Activated T-cell treated with anti-CD3 and anti-CD28 coated beads, Interleukin-2, amount 50 U/mL, for 4 hours (primary cell): Measurements from ENCODE around the gene ARL16. TPM values are rescaled to one million over a fixed set of nuclear protein-coding genes. Genes with fewer than 3 reads are reported as not detected.
"Not testable (repeated sequence)": the region's sequence is repeated elsewhere in the genome, so short reads cannot be mapped to it uniquely, and the experiment has no call there.

Source experiments
- ATAC-seq, 2 donors: fragments of 200-7000 bp; cut with Tn5 transposase; one replicate each; pipeline ENCODE4 v1.10.0; 2021
- DNase-seq: peaks from one replicate; pipeline ENCODE4 v3.0.0-alpha.2; 2020
- H3K27me3 Mint-ChIP-seq: one replicate; pipeline ENCODE4 v1.8.0; 2021; ENCODE audit warnings: low read depth, mixed read lengths
- H3K36me3 Mint-ChIP-seq: one replicate; pipeline ENCODE4 v1.8.0; 2022; ENCODE audit warnings: mixed read lengths; ENCODE audit not compliant: insufficient read depth
- H3K4me1 Mint-ChIP-seq: one replicate; pipeline ENCODE4 v1.8.0; 2021; ENCODE audit warnings: low read depth, mixed read lengths
- H3K4me3 Mint-ChIP-seq: one replicate; pipeline ENCODE4 v1.8.0; 2021; ENCODE audit warnings: mild to moderate bottlenecking, moderate library complexity, mixed read lengths
- H3K9me3 Mint-ChIP-seq: one replicate; pipeline ENCODE4 v1.8.0; 2021; ENCODE audit warnings: mixed read lengths
- total RNA-seq, 3 donors: library from RNA; stranded (reverse); gene quantifications; one replicate each; pipeline ENCODE4 v1.2.1, GENCODE V29; 2021

ARL16 gene
- total RNA-seq, 3 donors from 2014 or later: 27.3 to 38.6 (median 27.9) TPM

DNA sequence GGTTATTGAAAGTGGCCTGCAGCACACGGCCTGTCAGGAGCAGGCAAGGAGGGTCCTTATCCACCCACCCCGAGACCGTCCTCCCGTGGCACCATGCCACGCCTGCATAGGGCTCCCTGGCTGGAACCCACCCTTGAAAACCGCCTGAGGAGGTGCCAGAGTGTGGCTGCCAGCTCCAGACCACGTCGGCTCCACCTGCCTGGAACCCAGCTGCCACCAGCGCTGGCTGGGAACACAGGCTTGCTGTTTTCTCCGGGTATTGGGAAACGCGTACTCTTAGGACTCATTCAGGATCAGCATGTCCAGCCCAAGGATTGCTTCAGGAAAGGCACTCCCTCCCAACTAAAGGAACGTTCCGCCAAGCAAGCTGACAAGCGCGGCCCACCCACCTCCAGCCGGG lies 6.7 kb downstream of the ARL16 start:
- peaks cover 6% of the 10 kb centered on the region for H3K4me1 Mint-ChIP-seq
- no peaks in the 10 kb centered on the region for H3K27me3 Mint-ChIP-seq
- H3K36me3 Mint-ChIP-seq: peaks cover 2% of the 10 kb centered on the region
- H3K9me3 Mint-ChIP-seq: no peaks in the 10 kb centered on the region
- H3K4me3 Mint-ChIP-seq: no peak overlapping the region
- DNase-seq (no peak), ATAC-seq (no peak)

DNA sequence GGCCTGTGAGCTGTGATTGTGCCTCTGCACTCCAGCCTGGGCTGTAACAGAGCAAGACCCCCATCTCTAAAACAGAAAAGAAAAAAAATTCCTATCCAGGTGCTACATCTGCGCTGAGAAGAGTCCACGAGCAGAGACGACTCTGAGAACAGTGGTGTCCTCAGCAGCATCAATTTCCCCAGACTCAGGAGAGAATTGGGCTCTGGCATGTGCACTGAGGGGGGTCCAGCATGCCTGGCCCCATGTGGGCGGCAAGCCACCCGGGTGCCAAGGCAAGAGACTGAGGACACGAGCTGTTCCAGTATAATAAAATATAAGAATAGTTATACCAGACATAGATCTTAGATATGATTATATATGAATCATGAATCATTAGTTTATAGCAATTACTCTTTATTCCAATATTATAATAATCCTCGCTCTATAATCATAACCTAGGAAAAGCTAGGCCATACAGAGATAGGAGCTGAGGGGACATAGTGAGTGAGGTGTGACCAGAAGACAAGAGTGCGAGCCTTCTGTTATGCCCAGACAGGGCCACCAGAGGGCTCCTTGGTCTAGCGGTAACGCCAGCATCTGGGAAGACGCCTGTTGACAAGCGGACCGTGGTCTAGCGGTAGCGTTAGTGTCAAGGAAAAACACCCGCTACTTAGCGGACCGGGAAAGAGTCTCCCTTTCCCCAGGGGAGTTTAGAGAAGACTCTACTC lies 7.9 kb downstream of the ARL16 start:
- not testable (repeated sequence) for H3K4me3 Mint-ChIP-seq

DNA sequence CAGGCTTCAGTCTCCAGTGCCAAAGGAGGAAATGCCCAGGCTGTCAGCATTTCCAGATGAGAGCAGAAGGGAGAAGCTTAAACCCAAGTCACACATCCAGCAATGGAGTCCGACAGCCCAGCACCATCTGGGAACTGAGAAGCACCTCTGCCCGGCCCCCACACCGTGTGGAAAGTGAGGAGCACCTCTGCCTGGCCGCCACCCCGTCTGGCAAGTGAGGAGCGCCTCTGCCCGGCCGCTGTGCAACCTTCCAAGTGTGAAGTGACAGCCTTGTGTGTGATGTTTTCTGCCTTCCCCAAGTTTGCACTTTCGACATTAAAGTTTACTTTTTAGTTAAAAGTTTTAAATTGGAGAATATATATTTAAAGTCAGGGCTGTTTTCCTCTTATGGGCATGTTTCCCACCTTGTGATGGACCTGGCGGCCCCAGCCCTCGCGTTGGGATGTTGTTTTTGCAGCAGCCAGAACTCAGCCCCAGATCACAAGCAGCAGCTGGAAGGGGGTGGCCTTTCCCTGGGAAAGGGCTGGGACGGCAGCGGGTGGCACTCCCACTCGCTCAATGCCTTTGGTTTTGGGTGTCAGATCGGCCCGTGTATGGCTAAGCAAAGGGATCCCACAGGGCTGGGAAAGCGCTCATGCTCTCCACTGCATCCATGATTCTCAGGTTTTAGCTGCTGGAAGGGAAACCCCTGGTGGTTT lies 9.9 kb downstream of the ARL16 start:
- Mint-ChIP-seq H3K27me3 (no peaks in the 10 kb centered on the region), H3K36me3 (peaks cover 10% of the 10 kb centered on the region), H3K4me3 (no peak overlapping the region), H3K4me1 (peaks cover 6% of the 10 kb centered on the region), H3K9me3 (no peaks in the 10 kb centered on the region)
- DNase-seq: no peak
- no peak for ATAC-seq

More for the DNA sequence above, 7.9 kb downstream of the ARL16 start:
- not testable (repeated sequence) for H3K36me3 Mint-ChIP-seq, H3K27me3 Mint-ChIP-seq, H3K4me1 Mint-ChIP-seq, H3K9me3 Mint-ChIP-seq, ATAC-seq
- peak; percentile 25 for DNase-seq

DNA sequence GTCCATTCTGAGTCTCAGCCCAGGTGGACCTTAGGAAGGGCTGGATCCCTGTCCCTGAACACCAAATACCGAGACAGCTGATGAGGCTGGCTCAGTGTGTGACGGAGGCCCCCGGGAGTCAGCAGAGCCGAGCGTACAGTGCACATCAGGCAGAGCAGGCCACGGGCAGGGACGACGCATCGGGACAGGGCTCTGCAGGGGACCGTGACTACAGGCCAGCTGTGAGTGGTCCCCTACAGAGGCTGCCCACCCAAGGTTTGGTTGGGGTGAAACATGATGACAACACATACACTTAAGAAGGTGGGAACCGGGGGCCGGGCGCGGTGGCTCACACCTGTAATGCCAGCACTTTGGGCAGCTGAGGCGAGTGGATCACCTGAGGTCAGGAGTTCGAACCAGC lies 10.6 kb downstream of the ARL16 start:
- DNase-seq: no peak
- peaks cover 15% of the 10 kb centered on the region for H3K36me3 Mint-ChIP-seq
- H3K4me3 Mint-ChIP-seq: no peak overlapping the region
- ATAC-seq: no peak
- no peaks in the 10 kb centered on the region for H3K9me3 Mint-ChIP-seq
- H3K27me3 Mint-ChIP-seq: no peaks in the 10 kb centered on the region
- peaks cover 11% of the 10 kb centered on the region for H3K4me1 Mint-ChIP-seq

DNA sequence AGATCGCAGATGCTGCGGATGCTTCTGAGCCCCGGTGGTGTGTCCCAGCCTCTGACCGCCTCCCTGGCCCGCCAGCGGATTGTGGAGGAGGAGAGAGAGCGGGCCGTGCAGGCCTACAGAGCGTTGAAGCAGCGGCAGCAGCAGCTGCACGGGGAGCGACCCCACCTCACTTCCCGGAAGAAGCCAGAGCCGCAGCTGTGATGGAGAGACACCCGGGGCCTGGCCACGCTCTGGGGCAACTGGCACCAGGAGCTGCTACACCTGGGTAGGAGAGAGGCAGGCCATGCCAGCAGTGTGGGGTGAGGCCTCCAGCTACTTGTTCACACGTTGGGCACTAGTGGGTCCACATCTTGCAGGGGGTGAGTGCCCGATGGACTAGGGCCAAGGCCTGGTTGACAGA lies 11.1 kb downstream of the ARL16 start:
- H3K36me3 Mint-ChIP-seq: peaks cover 17% of the 10 kb centered on the region
- no peaks in the 10 kb centered on the region for H3K9me3 Mint-ChIP-seq
- no peaks in the 10 kb centered on the region for H3K27me3 Mint-ChIP-seq
- no peak for DNase-seq
- no peak for ATAC-seq
- peaks cover 16% of the 10 kb centered on the region for H3K4me1 Mint-ChIP-seq
- no peak overlapping the region for H3K4me3 Mint-ChIP-seq

DNA sequence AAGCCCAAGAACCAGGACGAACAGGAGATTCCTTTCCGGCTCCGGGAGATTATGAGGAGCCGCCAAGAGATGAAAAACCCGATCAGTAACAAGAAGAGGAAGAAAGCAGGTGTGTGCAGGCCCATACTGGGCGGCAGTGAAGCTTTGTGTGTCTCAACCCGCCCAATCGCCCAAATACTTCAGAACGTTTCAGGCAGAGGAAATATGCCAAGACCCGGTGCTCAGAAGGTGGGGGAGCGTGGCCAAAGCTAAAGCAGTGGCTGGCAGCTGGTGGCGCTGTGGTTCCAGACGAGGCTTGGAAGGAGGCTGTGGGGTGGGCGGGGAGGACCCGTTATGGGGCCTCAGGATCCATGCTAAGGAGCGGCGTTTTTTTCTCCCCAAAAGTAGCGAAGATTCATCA lies 15.8 kb downstream of the ARL16 start:
- Mint-ChIP-seq H3K27me3 (no peaks in the 10 kb centered on the region), H3K4me3 (peak overlapping the region; percentile 92), H3K36me3 (peaks cover 22% of the 10 kb centered on the region), H3K9me3 (no peaks in the 10 kb centered on the region), H3K4me1 (peaks cover 33% of the 10 kb centered on the region)
- DNase-seq: no peak
- no peak for ATAC-seq

DNA sequence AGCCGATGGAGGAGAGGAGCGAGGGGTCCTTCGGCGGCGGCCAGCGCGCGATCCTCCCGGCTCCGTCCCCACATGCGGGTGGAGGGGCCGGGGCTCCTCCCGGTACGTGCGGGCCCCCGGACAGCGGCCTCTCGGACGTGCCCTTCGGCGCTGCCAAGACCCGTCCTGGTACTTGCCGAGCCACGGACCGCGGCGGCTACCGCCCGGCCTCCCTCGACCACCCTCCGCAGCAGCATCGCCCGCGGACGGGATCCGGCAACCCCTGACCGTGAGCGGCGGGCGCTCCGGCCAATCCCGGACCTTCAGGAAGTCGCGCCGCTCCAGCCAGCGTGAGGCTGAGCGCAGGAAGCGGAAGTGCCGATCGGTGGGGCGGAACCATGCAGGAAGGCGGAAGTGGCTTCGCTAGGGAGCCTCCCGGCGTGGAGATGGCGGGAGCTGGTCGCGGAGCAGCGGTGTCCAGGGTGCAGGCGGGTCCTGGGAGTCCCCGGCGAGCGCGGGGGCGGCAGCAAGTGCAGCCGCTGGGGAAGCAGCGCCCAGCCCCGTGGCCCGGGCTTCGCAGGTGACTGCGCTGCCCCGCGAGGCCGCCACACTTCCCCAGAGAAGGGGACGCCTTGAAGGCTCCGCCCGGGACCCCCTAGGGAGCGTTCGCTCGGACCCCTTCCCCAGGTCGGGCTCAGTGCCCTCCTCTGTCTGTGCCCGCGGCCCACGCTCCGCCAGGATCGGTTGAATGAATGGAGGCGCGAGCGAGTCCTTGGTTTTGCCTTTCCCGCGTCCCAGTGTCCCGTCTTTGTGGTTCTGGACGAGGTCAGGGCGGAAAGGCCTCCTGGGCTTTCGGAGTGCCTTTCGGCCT lies 17.0 kb downstream of the ARL16 start, which contains the start of the genes CCDC137 and OXLD1:
Gene CCDC137 (plus strand): TSS at position 396 of the 850 bp plus-strand sequence. CDS start 30 bp downstream, at position 426.
Gene OXLD1 (minus strand): TSS at position 264 of the 850 bp plus-strand sequence. CDS start 28 bp downstream, at position 236.
- Mint-ChIP-seq H3K9me3 (no peaks in the 10 kb centered on the region), H3K4me3 (peak within 1 kb of the TSS; percentile 92), H3K36me3 (peaks cover 22% of the 10 kb centered on the region), H3K4me1 (peaks cover 35% of the 10 kb centered on the region), H3K27me3 (no peaks in the 10 kb centered on the region)
- DNase-seq (peak; percentile 88), ATAC-seq (peak; percentile 94 to 97)

DNA sequence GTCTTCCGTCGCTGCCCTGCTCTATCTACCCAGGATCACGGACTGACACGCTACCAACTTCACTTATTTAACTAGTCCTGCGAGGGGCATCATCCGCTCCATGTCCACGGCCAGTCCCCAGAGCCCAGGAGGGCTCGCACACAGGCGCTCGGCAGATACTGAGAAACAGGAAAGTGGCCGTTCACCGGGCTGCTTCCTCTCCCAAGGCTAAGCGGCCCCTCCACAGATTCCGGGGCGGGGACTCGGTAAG lies 17.6 kb downstream of the ARL16 start:
- H3K9me3 Mint-ChIP-seq: no peaks in the 10 kb centered on the region
- H3K36me3 Mint-ChIP-seq: peaks cover 19% of the 10 kb centered on the region
- DNase-seq: no peak
- H3K4me1 Mint-ChIP-seq: peaks cover 35% of the 10 kb centered on the region
- peak; percentile 30 to 32 for ATAC-seq
- no peaks in the 10 kb centered on the region for H3K27me3 Mint-ChIP-seq
- peak overlapping the region; percentile 92 for H3K4me3 Mint-ChIP-seq

DNA sequence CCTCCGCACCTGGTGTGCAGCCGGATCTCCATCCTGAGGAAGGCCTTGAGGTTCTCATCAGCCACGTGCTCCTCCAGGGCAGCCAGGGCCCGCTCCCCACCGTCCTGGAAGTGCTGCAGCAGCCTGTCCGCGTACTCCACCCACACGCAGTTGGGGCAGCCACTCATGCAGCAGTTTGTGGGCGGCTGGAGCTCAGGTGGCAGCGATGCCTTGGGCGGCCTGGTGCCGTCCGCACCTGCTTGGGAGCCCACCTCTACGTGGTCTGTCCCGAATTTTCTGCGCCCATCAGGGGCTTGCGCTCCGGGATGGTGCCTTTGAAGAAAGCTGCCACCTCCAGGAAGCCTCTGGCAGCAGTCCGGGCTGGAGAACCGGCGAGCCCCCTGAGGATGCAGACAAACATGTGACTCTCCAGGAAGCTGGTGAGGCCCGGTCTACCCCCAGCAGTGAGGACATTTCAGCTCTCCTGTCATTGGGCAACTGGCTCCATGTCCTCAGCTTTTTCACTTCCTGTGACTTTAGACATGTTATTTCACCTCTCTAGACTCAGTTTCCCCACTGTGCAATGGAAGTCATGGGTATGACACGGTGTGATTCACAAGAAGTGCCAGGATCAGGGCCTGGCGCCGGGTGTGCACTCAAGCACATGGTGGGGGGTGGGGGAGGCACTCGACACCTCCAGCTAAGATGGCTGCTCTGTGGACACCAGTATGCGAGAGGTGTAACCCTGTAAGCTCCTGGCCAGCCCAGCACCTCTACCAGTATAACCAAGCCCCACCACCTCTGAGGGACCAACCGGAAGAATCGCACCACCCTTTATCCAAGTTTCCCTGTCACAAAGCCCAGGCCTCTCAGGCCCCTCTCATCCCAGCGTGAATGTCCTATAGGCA lies 18.1 kb downstream of the ARL16 start:
- DNase-seq (peak; percentile 54), ATAC-seq (peak; percentile 47 to 49)
- Mint-ChIP-seq H3K4me1 (peaks cover 35% of the 10 kb centered on the region), H3K9me3 (no peaks in the 10 kb centered on the region), H3K36me3 (peaks cover 19% of the 10 kb centered on the region), H3K27me3 (no peaks in the 10 kb centered on the region), H3K4me3 (peak overlapping the region; percentile 92)

DNA sequence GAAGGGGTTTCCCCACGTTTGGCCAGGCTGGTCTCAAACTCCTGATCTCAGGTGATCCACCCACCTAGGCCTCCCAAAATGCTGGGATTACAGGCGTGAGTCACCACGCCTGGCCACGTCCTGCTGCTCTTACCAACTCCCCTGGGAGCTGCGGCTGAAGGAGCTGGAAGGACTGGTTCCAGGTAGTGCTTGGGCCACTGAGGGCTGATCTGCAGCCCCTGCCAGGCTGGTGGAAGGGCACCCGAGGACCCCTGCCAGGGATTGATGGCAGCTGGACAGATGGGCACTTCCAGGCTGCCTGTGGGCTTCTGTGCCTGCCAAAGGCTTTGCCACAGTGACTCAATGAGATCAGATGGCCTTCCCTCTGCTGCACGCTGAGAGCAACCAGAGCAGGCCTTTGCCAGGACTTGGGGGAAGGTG lies 19.5 kb downstream of the ARL16 start:
- peaks cover 35% of the 10 kb centered on the region for H3K4me1 Mint-ChIP-seq
- peaks cover 15% of the 10 kb centered on the region for H3K36me3 Mint-ChIP-seq
- ATAC-seq: no peak
- no peaks in the 10 kb centered on the region for H3K9me3 Mint-ChIP-seq
- no peak for DNase-seq
- H3K27me3 Mint-ChIP-seq: no peaks in the 10 kb centered on the region
- H3K4me3 Mint-ChIP-seq: peak overlapping the region; percentile 25

DNA sequence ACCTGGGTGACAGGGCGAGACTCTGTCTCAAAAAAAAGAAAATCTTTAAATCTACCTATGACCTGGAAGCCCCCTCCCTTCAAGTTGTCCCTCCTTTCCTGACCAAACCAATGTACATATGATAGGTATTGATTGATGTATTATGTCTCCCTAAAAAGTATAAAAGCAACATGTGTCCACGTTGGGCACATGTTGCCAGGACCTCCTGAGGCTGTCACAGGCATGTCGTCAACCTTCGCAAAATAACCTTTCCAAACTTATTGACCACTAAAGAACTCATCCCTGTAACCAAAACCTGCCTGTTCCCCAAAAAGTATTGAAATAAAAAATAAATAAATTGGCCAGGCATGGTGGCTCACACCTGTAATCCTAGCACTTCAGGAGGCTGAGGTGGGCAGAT lies 21.6 kb downstream of the ARL16 start:
- H3K36me3 Mint-ChIP-seq: peaks cover 8% of the 10 kb centered on the region
- ATAC-seq: no peak
- no peaks in the 10 kb centered on the region for H3K27me3 Mint-ChIP-seq

DNA sequence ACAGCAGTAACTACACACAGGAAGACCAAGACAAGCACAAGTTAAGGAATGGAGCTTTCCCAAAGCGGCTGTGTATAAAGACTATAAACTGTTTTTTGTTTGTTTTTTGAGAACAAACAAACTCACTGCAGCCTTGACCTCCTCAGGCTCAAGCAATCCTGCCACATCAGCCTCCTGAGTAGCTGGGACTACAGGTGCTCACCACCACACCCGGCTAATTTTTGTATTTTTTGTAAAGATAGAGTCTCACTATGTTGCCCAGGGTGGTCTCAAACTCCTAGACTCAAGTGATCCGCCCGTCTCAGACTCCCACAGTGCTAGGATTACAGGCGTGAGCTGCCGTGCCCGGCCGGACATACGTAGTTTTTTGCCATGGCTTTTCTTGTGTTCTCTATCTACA lies 23.2 kb downstream of the ARL16 start:
- Mint-ChIP-seq H3K9me3 (no peaks in the 10 kb centered on the region), H3K4me3 (no peak overlapping the region), H3K27me3 (no peaks in the 10 kb centered on the region), H3K36me3 (peaks cover 5% of the 10 kb centered on the region), H3K4me1 (peaks cover 22% of the 10 kb centered on the region)
- ATAC-seq: no peak
- no peak for DNase-seq

More for the DNA sequence above, 21.6 kb downstream of the ARL16 start:
- no peak for DNase-seq
- H3K4me1 Mint-ChIP-seq: peaks cover 27% of the 10 kb centered on the region
- no peaks in the 10 kb centered on the region for H3K9me3 Mint-ChIP-seq
- no peak overlapping the region for H3K4me3 Mint-ChIP-seq

DNA sequence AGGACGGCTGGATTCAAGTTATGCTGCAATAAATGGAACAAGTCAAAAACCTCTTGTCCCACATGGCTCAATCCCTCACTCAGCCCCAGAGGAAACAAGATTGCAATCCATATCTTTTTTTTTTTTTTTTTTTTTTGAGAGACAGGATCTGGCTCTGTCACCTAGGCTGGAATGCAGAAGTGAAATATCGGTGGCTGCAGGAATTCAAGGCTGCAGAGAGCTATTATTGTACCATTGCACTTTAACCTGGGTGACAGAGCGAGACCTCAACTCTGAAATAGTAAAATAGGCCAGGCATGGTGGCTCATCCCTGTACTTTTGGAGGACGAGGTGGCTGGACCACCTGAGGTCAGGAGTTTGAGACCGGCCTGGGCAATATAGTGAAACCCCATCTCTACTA lies 24.6 kb downstream of the ARL16 start:
- Mint-ChIP-seq H3K9me3 (no peaks in the 10 kb centered on the region), H3K4me1 (peaks cover 13% of the 10 kb centered on the region), H3K4me3 (no peak overlapping the region), H3K36me3 (no peaks in the 10 kb centered on the region), H3K27me3 (no peaks in the 10 kb centered on the region)
- ATAC-seq (no peak), DNase-seq (no peak)

DNA sequence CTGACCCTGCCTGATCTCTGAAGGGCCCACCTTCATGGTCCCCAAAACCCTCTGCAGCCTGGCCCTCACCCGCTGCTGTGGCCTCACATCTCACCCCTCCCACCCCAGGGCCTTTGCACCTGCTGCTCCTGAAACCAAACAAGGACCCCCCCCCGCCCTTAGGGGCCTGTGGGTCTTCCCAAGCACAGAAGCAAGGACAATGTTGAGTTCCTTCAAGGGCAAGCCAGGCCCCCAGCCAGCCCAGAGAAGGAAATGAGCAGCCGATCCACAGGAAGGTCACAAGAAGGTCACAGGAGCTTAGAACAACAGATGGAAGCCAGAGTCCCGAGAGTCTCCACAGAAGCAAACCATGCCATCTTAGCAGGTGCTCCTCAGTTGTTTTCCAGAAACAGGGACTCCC lies 26.8 kb downstream of the ARL16 start:
- ATAC-seq (no peak), DNase-seq (no peak)
- peaks cover 10% of the 10 kb centered on the region for H3K4me1 Mint-ChIP-seq
- H3K36me3 Mint-ChIP-seq: no peaks in the 10 kb centered on the region
- H3K9me3 Mint-ChIP-seq: no peaks in the 10 kb centered on the region
- no peak overlapping the region for H3K4me3 Mint-ChIP-seq
- peaks cover 6% of the 10 kb centered on the region for H3K27me3 Mint-ChIP-seq
